Keratinocyte (primary cell): ENCODE measurements around the gene KRT23.

Experiments
- EZH2 ChIP-seq: IDR thresholded peaks from one replicate; pipeline ENCODE4 v1.6.1; 2012; ENCODE audit warnings: inconsistent platforms, mild to moderate bottlenecking, low read length, moderate library complexity
- TF ChIP-seq, protein P1 (sequence below), 3 experiments: IDR thresholded peaks in 1 of 3; conservative IDR thresholded peaks in 1 of 3; optimal IDR thresholded peaks in 1 of 3; 2 replicates in 2 of 3; 3 replicates in 1 of 3; pipeline versions ENCODE3 to v1.5.1; 2011; ENCODE audit warnings: low read length in 3 of 3, mild to moderate bottlenecking in 3 of 3, moderate library complexity in 2 of 3, control low read depth in 1 of 3, inconsistent platforms in 1 of 3; ENCODE audit not compliant: insufficient read depth in 2 of 3; ENCODE audit errors: extremely low read depth in 1 of 3

- TF ChIP-seq, protein P1, sequence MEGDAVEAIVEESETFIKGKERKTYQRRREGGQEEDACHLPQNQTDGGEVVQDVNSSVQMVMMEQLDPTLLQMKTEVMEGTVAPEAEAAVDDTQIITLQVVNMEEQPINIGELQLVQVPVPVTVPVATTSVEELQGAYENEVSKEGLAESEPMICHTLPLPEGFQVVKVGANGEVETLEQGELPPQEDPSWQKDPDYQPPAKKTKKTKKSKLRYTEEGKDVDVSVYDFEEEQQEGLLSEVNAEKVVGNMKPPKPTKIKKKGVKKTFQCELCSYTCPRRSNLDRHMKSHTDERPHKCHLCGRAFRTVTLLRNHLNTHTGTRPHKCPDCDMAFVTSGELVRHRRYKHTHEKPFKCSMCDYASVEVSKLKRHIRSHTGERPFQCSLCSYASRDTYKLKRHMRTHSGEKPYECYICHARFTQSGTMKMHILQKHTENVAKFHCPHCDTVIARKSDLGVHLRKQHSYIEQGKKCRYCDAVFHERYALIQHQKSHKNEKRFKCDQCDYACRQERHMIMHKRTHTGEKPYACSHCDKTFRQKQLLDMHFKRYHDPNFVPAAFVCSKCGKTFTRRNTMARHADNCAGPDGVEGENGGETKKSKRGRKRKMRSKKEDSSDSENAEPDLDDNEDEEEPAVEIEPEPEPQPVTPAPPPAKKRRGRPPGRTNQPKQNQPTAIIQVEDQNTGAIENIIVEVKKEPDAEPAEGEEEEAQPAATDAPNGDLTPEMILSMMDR (optimal IDR thresholded peaks at IDR 0.05 in 1 of 3, IDR thresholded peaks at IDR 0.05 in 1 of 3, conservative IDR thresholded peaks at IDR 0.05 in 1 of 3; ENCODE audit: extremely low read depth in 1 of 3, insufficient read depth in 2 of 3, low read length in 3 of 3): no peak
- no peak for TF ChIP-seq EZH2
Measured at GRCh38 chr17:40915199-40915661, 22.2 kb downstream of the KRT23 start.
